SK-N-SH (cell line): ENCODE results near the gene IL17RC.

ENCODE experiments used
- SIN3A ChIP-seq: IDR thresholded peaks from 2 replicates; pipeline ENCODE4 v1.6.1; 2012; ENCODE audit warnings: low read depth, mild to moderate bottlenecking, low read length, moderate library complexity, borderline replicate concordance
- TF ChIP-seq, protein P1 (sequence below): IDR thresholded peaks from 2 replicates; pipeline ENCODE4 v1.4.0; 2012; ENCODE audit warnings: low read depth, borderline replicate concordance

GRCh38 chr3:9870978-9871377 lies 45.9 kb upstream of the IL17RC start:
- TF ChIP-seq, protein P1, sequence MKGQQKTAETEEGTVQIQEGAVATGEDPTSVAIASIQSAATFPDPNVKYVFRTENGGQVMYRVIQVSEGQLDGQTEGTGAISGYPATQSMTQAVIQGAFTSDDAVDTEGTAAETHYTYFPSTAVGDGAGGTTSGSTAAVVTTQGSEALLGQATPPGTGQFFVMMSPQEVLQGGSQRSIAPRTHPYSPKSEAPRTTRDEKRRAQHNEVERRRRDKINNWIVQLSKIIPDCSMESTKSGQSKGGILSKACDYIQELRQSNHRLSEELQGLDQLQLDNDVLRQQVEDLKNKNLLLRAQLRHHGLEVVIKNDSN, result no peak
- TF ChIP-seq SIN3A, result no peak
